Sigmoid colon (tissue), 4 donors: ENCODE results near the gene TMEM63A.

ENCODE experiments used
- CTCF ChIP-seq, 4 experiments: fragments of 450-650 bp in 3 of 4; fragments of 200-600 bp in 1 of 4; IDR thresholded peaks; one replicate each; pipeline ENCODE4 v1.5.1; 2016 to 2019; ENCODE audit warnings: antibody characterized with exemption in 4 of 4, mild to moderate bottlenecking in 3 of 4, moderate library complexity in 2 of 4
- POLR2A ChIP-seq, 2 donors: fragments of 450-650 bp; IDR thresholded peaks; one replicate each; pipeline ENCODE4 v1.6.1; 2016; ENCODE audit warnings: antibody characterized with exemption in 2 of 2, mild to moderate bottlenecking in 2 of 2, moderate library complexity in 2 of 2
- POLR2AphosphoS5 ChIP-seq, 4 donors: sonication (generic); formaldehyde crosslinking; IDR thresholded peaks; one replicate each; pipeline ENCODE4 v1.6.1; 2017; ENCODE audit warnings: antibody characterized with exemption in 4 of 4

DNA sequence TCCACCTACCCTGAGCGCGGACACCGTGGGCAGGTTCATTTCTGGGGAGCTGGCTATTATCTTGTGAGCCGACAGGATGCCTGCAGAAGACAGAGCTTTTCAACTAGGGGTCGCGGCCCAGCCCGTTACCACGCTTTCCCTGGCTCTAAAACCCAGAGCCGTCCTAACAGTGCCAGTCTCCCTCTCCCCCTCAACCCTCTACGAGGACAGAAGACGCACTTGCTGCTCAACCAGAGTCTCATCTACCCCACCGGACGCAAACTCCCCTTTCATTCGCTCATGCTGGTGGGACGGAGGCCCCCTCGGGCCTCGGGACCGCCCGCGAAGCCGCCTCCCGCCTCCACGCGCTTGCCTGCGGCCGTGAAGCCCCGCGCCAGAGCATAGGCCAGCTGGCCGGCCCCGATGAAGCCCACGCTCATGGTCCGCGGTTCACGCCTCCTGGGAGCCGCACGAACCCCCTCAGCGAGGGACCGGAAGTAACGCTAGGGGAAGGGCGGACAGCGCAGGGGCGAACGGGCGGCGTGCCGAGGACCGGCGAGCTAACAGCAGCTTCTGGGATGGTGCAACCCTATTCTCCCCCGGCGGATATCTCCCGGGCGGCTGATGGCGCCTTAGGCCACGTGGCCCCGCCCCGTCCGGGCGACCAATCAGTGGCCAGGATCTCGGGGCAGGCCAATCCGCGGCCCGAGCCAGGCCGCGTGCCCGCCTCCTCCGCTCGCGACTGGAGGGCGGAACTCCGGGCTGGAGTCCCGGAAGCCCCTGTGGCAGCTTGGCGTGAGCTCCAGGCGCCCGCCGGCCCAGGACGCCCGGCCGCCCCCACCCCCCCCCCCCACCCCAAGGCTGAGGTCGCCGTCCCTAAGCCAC, 41.7 kb upstream of the TMEM63A start, which contains the start of gene PYCR2:
- TF ChIP-seq POLR2AphosphoS5 (IDR thresholded peaks at IDR 0.05) = peak; percentile 84 to 97 (median 94)
- peak; percentile 73 for TF ChIP-seq POLR2A (IDR thresholded peaks at IDR 0.05)
- TF ChIP-seq CTCF (IDR thresholded peaks at IDR 0.05) = no peak
